HG03064 (cell line): ENCODE data around the gene FBF1.

ENCODE experiments used
- ATAC-seq: cut with Tn5 transposase; IDR thresholded peaks from one replicate; pipeline ENCODE4 v1.9.1; 2021; ENCODE audit warnings: low read depth; ENCODE audit not compliant: unreplicated experiment

The FBF1 gene

DNA sequence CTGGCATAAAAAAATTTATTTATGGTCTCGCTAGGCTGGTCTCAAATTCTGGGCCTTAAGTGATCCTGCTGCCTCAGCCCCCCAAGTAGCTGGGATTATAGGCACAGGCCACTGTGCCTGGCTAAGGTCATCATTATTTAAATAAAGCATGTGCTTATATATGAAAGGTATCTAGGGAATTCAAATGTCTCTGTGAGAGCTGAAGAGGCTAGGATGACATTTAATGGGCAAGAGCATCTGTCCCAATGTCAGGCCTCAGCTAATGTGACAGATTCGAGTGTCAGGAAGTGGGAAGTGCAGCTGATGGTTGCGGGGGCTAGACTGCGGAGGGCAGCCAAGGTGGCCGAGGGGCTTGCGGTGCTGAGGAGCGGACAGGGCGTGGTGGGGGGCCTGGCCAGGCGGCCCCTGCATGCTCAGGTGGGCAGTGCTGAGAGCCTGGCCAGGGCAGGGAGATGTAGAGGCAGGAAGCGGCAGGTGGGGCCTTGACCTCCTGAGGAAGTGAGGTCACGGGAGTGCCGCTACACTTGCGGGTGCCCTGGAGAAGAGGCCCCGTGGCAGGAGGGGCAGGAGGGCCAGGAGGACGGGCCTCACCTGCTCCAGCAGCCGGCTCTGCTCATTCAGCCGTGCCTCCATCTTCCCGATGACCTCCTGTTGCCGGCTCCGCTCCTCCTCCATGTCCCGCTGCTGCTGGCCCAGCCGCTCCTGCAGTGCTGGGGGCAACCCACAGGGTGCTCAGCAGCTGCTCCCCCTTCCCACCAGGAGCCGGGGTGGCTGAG lies 23.5 kb downstream of the FBF1 start:
- ATAC-seq: no peak

DNA sequence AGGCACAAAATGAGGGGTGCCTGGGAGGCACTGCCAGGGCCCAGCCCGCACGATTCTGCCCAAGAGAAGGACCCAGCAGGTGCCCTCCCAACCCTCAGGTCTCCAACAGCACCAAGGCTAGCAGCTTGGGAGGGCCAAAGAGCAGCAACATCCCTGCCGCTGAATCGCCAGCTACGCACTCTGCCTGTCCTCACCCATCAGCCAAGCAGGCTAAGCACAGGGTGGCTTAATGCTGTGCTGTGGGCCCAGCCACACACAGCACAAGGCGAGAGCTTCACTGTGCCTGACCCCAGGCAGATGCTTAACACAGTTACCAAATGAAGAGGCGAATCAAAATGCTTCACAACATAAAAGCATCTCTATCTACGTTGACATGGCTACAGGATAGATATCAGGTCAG lies 25.6 kb downstream of the FBF1 start:
- ATAC-seq: no peak

- ATAC-seq: no peak
Measured at GRCh38 chr17:75914643-75915267, 26.1 kb downstream of the FBF1 start.

GRCh38 chr17:75913537-75914210 lies 27.2 kb downstream of the FBF1 start:
- no peak for ATAC-seq

GRCh38 chr17:75910699-75911098 lies 30.1 kb downstream of the FBF1 start:
- no peak for ATAC-seq

DNA sequence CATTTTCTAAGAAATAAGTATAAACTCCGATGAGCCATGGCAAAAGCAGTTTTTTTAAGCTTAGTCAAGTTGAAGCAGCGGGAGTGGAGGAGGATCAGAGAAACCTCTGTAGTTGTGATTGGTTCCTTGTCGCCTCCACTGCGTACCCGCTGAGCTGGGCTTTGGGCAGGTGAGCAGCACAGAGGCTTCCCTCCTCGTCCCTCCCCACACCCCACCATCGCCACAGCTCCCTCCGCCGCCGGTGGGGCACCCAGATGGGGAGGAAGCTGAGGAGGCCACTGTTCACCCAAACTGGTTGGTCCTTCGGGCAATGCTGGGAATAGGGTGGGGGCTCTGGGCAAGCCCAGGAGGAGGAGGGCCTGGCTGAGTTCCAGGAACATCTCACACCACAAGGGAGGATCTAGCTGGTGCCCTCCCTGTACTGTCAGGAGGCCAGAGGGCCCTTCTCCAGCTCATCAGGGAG lies 31.0 kb downstream of the FBF1 start:
- no peak for ATAC-seq

- no peak for ATAC-seq
Measured at GRCh38 chr17:75909051-75909811, 31.6 kb downstream of the FBF1 start.

DNA sequence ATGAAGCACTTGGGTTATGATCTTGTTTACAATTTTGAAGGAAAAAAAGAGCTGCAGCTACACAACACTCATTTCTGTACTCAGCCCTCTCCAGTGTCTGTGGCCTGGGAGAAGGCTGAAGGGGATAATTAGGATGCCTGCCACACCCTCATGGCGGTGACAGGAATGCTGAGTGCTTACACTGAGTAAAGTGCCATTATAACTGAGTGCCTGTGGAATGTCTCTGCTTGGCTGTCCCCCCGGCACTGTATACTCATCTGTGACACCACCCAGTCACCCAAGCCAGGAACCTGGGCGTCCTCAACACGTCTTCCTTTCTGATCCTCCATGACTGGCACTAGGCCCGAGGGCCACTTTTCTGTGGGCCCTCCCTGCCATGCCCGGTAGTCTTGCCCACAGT lies 32.6 kb downstream of the FBF1 start:
- no peak for ATAC-seq

DNA sequence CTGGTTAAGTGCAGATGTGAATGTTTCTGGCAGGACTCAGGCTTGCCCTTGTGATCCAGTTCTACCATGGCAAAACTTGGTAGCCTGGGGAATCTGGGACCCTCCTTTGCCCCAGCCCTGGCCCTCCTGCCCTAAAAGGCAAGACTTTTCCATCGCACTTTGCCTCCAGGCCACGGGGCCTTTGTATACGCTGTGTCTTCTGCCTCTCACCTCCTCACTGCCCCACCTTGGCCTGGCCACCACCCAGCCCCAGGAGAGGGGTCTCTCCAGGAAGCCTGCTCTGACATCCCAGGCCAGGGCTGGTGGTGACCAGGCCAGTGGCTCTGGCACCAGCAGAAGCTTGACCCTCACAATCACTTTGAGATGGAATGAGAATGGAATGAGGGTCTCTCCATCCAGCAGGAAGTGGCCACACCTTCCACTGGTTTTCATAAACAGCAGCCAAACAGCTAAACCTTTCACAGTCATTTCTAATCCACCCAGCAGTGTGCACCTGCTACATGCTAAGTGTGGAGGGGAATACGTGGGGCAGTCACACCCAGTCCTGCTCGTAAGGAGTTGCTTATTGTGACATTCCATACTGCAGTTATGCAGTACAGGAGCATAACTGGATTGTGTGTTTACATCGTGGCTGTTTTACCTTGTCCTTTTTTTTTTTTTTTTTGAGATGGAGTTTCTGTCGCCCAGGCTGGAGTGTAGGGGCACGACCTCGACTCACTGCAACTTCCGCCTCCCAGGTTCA lies 34.5 kb downstream of the FBF1 start:
- no peak for ATAC-seq

GRCh38 chr17:75904749-75905521 lies 35.9 kb downstream of the FBF1 start, which contains the start of gene MRPL38:
MRPL38 (minus strand) TSS chr17:75904884; CDS start chr17:75904875, 9 bp downstream.
- ATAC-seq: peak; percentile 96

DNA sequence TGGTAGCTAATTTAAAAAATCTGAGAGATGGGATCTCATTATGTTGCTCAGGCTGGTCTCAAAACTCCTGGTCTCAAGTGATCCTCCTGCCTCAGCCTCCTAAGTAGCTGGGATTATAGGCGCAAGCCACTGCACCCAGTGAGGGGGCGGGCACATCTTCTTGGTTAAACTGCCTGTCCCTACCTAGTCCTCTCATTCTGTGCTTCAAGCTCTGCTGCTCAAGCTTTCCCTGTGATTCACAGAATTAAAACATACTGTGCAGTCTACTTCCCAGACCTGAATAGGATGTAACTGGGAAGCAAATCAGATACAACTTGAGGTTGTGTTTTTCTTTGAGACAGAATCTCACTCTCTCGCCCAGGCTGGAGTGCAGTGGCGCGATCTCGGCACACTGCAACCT lies 38.4 kb downstream of the FBF1 start:
- ATAC-seq: no peak

DNA sequence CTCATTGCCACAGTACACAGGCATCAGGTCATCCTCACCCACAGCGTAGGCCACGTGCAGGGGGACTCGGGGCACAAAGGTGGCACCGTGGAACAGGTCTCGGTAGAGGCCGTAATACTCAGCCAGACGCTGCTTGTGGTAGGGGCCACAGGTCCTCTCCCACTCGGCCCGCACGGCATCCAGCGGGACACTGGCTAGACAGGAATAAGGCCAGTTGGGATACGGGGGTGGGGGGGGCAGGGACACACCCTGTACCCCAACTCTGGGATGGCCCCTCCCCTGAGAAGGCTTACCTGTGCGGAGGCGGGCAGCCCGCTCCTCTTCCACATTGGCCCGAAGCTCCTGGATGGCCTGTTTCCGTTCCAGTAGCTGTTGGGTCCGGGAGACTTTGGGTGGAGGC lies 39.1 kb downstream of the FBF1 start:
- no peak for ATAC-seq

GRCh38 chr17:75900691-75901533 lies 39.9 kb downstream of the FBF1 start:
- no peak for ATAC-seq

- no peak for ATAC-seq
Measured at GRCh38 chr17:75899767-75900468, 40.9 kb downstream of the FBF1 start.

DNA sequence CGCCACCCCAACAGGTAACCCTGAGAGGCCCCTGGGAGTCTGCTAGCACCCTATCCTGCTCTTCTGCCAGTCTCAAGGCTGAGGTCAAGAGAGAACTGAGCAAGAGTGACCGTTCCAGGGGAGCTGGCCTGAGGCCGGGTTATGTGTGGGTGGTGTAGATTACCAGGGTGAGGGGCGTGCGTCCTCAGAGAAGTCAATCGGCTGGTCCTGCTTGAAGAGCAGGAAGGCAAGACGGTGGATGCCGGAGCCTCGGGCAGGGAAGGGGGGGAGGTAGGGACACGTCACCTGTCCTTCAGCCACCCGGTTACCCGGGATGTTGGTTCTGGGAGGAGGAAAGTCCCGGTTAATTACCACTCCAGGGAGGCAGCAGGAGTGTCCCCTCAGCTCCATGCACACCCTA lies 41.5 kb downstream of the FBF1 start:
- no peak for ATAC-seq

- no peak for ATAC-seq
Measured at GRCh38 chr17:75898791-75899190, 42.1 kb downstream of the FBF1 start.

DNA sequence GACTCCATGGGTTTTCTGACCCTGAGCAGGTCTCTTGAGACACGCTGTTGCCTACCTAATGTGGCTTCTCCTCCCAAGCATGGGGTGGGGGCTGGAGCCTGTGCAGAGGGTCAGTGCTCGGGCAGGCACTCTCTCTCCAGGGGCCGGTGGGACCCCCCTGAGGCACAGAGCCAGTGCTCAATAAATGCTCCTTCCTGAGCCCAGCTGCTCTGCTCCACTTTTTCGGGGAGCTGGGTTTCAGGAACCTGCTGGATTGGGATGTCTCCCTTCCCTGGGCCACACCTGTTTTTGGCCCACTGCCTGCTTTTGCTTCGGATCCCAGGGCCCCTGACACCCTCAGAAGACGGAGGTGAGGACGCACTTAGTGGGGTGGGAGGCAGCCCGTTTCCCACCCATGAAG lies 42.8 kb downstream of the FBF1 start:
- ATAC-seq: no peak
